GM19023 (cell line): Measurements from ENCODE around the gene RPS6KL1.

Experiments
- ATAC-seq: cut with Tn5 transposase; IDR thresholded peaks from one replicate; pipeline ENCODE4 v1.9.1; 2021; ENCODE audit warnings: mild to moderate bottlenecking, moderate library complexity; ENCODE audit not compliant: unreplicated experiment

Gene RPS6KL1

GRCh38 chr14:74859757-74860552 is 63.1 kb downstream of the RPS6KL1 start:
- ATAC-seq: no peak

- no peak for ATAC-seq
Observed at GRCh38 chr14:74858022-74858421, 65.0 kb downstream of the RPS6KL1 start.

GRCh38 chr14:74856366-74856765 is 66.7 kb downstream of the RPS6KL1 start:
- no peak for ATAC-seq

GRCh38 chr14:74855945-74856344 is 67.1 kb downstream of the RPS6KL1 start:
- ATAC-seq: no peak

DNA sequence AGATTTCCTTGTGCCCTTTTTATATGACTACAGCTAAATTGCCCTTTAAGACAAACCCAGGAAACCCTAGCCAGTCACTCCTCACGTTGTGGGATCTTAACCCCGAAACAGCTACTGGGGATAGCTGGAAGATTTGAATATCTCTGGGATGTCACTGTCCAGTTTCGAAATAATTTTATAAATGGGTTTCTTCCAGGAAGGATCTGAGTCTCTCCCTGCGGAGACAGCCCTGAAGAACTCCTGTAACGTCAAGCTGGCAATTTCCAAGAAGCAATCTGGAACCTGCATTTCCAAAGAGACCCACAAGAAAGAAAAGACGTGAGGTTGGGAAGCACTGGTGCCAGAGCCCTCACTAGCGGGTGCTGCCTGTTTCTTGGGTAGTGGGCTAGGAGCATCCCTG is 68.0 kb downstream of the RPS6KL1 start:
- no peak for ATAC-seq
